ENCODE results near the gene TGFBR3. TPM values are rescaled to one million over a fixed set of nuclear protein-coding genes. Genes with fewer than 3 reads are reported as not detected.
A peak's percentile ranks its signal among the peaks of the same experiment; 100 is the strongest.

TGFBR3 gene
- total and polyA plus RNA-seq, 12 donors, result 6.6 to 36.7 (median 24.3) TPM

- intact Hi-C loops (cut with DNase I), result loop anchor here in 1 of 10 donors (10.0 kb wide), 1 partner anchor 159 kb away; the partner anchor contains the start of gene TGFBR3
- ATAC-seq (peak; percentile 20 to 94 (median 77)), DNase-seq (no peak)
- no peaks in the 10 kb centered on the region for H3K27me3 ChIP-seq
- no peak for TF ChIP-seq CTCF (IDR thresholded peaks at IDR 0.05)
- peaks cover 12 to 60% (median 46%) of the 10 kb centered on the region in 9 donors for H3K4me1 ChIP-seq
- peak overlapping the region; percentile 36 to 86 (median 74) for H3K27ac ChIP-seq
- H3K4me3 ChIP-seq, result no peak overlapping the region
- H3K9me3 ChIP-seq, result no peaks in the 10 kb centered on the region
- peaks cover 0 to 34% (median 6%) of the 10 kb centered on the region in 9 donors for H3K36me3 ChIP-seq
- 33 to 46% methylated on average over 7 of the region's 7 CpGs for WGBS, 2 donors
Observed at GRCh38 chr1:91725989-91726721, 159.8 kb downstream of the TGFBR3 start.

GRCh38 chr1:91725618-91725988 is 160.3 kb downstream of the TGFBR3 start:
- no peak overlapping the region for H3K4me3 ChIP-seq
- peak in 1 of 8 donors; percentile 1 for ATAC-seq
- intact Hi-C loops (cut with DNase I), result loop anchor here in 1 of 10 donors (10.0 kb wide), 1 partner anchor 159 kb away; the partner anchor contains the start of gene TGFBR3

GRCh38 chr1:91724644-91725043 is 161.3 kb downstream of the TGFBR3 start:
- no peak for ATAC-seq
- intact Hi-C loops (cut with DNase I), result loop anchor here in 1 of 10 donors (10.0 kb wide), 1 partner anchor 160 kb away; the partner anchor contains the start of gene TGFBR3
- Histone ChIP-seq H3K4me1 (peaks cover 9 to 53% (median 36%) of the 10 kb centered on the region in 9 donors), H3K27ac (peak overlapping the region in 3 of 10 donors; percentile 32 to 86 (median 70)), H3K36me3 (peaks cover 0 to 48% (median 4%) of the 10 kb centered on the region in 9 donors), H3K9me3 (no peaks in the 10 kb centered on the region), H3K27me3 (no peaks in the 10 kb centered on the region), H3K4me3 (no peak overlapping the region)
- no peak for DNase-seq
- TF ChIP-seq CTCF (IDR thresholded peaks at IDR 0.05), result no peak
- 99 to 100% methylated on average over 2 of the region's 2 CpGs for WGBS, 2 donors

More at GRCh38 chr1:91725618-91725988, 160.3 kb downstream of the TGFBR3 start:
- H3K36me3 ChIP-seq, result peaks cover 0 to 39% (median 6%) of the 10 kb centered on the region in 9 donors
- WGBS, 2 donors, result 38 to 42% methylated on average over 1 of the region's 1 CpG
- peaks cover 9 to 55% (median 40%) of the 10 kb centered on the region in 9 donors for H3K4me1 ChIP-seq
- DNase-seq, result no peak
- no peaks in the 10 kb centered on the region for H3K27me3 ChIP-seq
- peak overlapping the region; percentile 36 to 86 (median 74) for H3K27ac ChIP-seq
- TF ChIP-seq CTCF (IDR thresholded peaks at IDR 0.05), result no peak
- H3K9me3 ChIP-seq, result no peaks in the 10 kb centered on the region

- H3K27me3 ChIP-seq, result no peaks in the 10 kb centered on the region
- intact Hi-C loops (cut with DNase I), result loop anchor here in 1 of 10 donors (10.0 kb wide), 1 partner anchor 161 kb away; the partner anchor contains the start of gene TGFBR3
- H3K4me3 ChIP-seq, result no peak overlapping the region
- peaks cover 0 to 52% (median 4%) of the 10 kb centered on the region in 9 donors for H3K36me3 ChIP-seq
- no peaks in the 10 kb centered on the region for H3K9me3 ChIP-seq
- H3K4me1 ChIP-seq, result peaks cover 9 to 55% (median 36%) of the 10 kb centered on the region in 9 donors
- DNase-seq, result no peak
- H3K27ac ChIP-seq, result peak overlapping the region in 2 of 10 donors; percentile 32 to 86
- no peak for ATAC-seq
- 47 to 53% methylated on average over 1 of the region's 1 CpG for WGBS, 2 donors
- no peak for TF ChIP-seq CTCF (IDR thresholded peaks at IDR 0.05)
Observed at GRCh38 chr1:91724231-91724630, 161.7 kb downstream of the TGFBR3 start.
